Subcutaneous adipose tissue (tissue), 4 donors: ENCODE data around the gene UEVLD. TPM values are rescaled to one million over a fixed set of nuclear protein-coding genes. Genes with fewer than 3 reads are reported as not detected.

Experiments
- CTCF ChIP-seq: fragments of 450-650 bp; IDR thresholded peaks from one replicate; pipeline ENCODE4 v1.5.1; 2016; ENCODE audit warnings: low read depth, mild to moderate bottlenecking, control low read depth, antibody characterized with exemption, moderate library complexity
- total RNA-seq, 4 donors: library from RNA; depleted of rRNA; stranded (reverse); fragments of >200 nt; gene quantifications; one replicate each; pipeline ENCODE4 v1.1.0, GENCODE V29; 2016

UEVLD gene
- total RNA-seq, 4 donors from 2014 or later, result 18.6 to 67.0 (median 29.8) TPM

- TF ChIP-seq CTCF, result no peak
These were observed 9.4 kb downstream of the UEVLD start for GRCh38 chr11:18578975-18579598.

GRCh38 chr11:18575361-18575760 is 13.2 kb downstream of the UEVLD start:
- no peak for TF ChIP-seq CTCF

GRCh38 chr11:18567081-18567480 is 21.5 kb downstream of the UEVLD start:
- no peak for TF ChIP-seq CTCF

- no peak for TF ChIP-seq CTCF
These were observed 22.1 kb downstream of the UEVLD start for GRCh38 chr11:18566406-18566805.

- TF ChIP-seq CTCF, result no peak
These were observed 24.4 kb downstream of the UEVLD start for GRCh38 chr11:18564149-18564548.

GRCh38 chr11:18563090-18563730 is 25.3 kb downstream of the UEVLD start:
- TF ChIP-seq CTCF, result no peak

- TF ChIP-seq CTCF, result no peak
These were observed 40.5 kb downstream of the UEVLD start for GRCh38 chr11:18548001-18548400.
